T-helper 2 cell treated with Interferon-gamma antibody and Interleukin-4, amounts not matched to agents 100 ng/mL and 5 ng/mL, for 36 hours (primary cell): ENCODE measurements around the gene RANBP17. TPM values are rescaled to one million over a fixed set of nuclear protein-coding genes. Genes with fewer than 3 reads are reported as not detected.
"Not testable (repeated sequence)": the region's sequence is repeated elsewhere in the genome, so short reads cannot be mapped to it uniquely, and the experiment has no call there.

ENCODE experiments used
- intact Hi-C: fragments of 100-400 bp; cut with micrococcal nuclease; formaldehyde crosslinking; loops from one replicate; pipeline ENCODE4 v1.15.1; 2023
- total RNA-seq: library from RNA; stranded (reverse); gene quantifications from 2 replicates; pipeline ENCODE4 v1.2.3, GENCODE V29; 2022

The RANBP17 gene
- total RNA-seq, 1 donor from 2014 or later: not detected

- intact Hi-C loops: no loop called here
Observed at GRCh38 chr5:170941788-170942187, 80.0 kb downstream of the RANBP17 start.

- intact Hi-C loops: no loop called here
Observed at GRCh38 chr5:170945275-170945674, 83.5 kb downstream of the RANBP17 start.

GRCh38 chr5:170960567-170960966, 98.7 kb downstream of the RANBP17 start:
- intact Hi-C loops: no loop called here

GRCh38 chr5:170963521-170963920, 101.7 kb downstream of the RANBP17 start:
- intact Hi-C loops: no loop called here

GRCh38 chr5:170974461-170974860, 112.6 kb downstream of the RANBP17 start:
- intact Hi-C loops: no loop called here

GRCh38 chr5:170980261-170980660, 118.4 kb downstream of the RANBP17 start:
- intact Hi-C loops: not testable (repeated sequence)

- intact Hi-C loops: no loop called here
Observed at GRCh38 chr5:170985486-170985885, 123.7 kb downstream of the RANBP17 start.

- intact Hi-C loops: no loop called here
Observed at GRCh38 chr5:170986598-170986997, 124.8 kb downstream of the RANBP17 start.

GRCh38 chr5:170993476-170993875, 131.7 kb downstream of the RANBP17 start:
- intact Hi-C loops: no loop called here

GRCh38 chr5:171010086-171010485, 148.3 kb downstream of the RANBP17 start:
- intact Hi-C loops: no loop called here

- intact Hi-C loops: no loop called here
Observed at GRCh38 chr5:171010816-171011215, 149.0 kb downstream of the RANBP17 start.

- intact Hi-C loops: no loop called here
Observed at GRCh38 chr5:171023508-171023907, 161.7 kb downstream of the RANBP17 start.

- intact Hi-C loops: no loop called here
Observed at GRCh38 chr5:171024084-171024483, 162.3 kb downstream of the RANBP17 start.

GRCh38 chr5:171029401-171029800, 167.6 kb downstream of the RANBP17 start:
- intact Hi-C loops: no loop called here

- intact Hi-C loops: no loop called here
Observed at GRCh38 chr5:171031977-171032376, 170.2 kb downstream of the RANBP17 start.

GRCh38 chr5:171032435-171032973, 170.7 kb downstream of the RANBP17 start:
- intact Hi-C loops: no loop called here

GRCh38 chr5:171041893-171042292, 180.1 kb downstream of the RANBP17 start:
- intact Hi-C loops: not testable (repeated sequence)

GRCh38 chr5:171050916-171051315, 189.1 kb downstream of the RANBP17 start:
- intact Hi-C loops: no loop called here

- intact Hi-C loops: no loop called here
Observed at GRCh38 chr5:171055875-171056454, 194.1 kb downstream of the RANBP17 start.

- intact Hi-C loops: no loop called here
Observed at GRCh38 chr5:171067540-171068130, 205.8 kb downstream of the RANBP17 start.

GRCh38 chr5:171074747-171075146, 212.9 kb downstream of the RANBP17 start:
- intact Hi-C loops: no loop called here

GRCh38 chr5:171080186-171080938, 218.5 kb downstream of the RANBP17 start:
- intact Hi-C loops: no loop called here
